Activated CD8-positive, alpha-beta T cell treated with anti-CD3 and anti-CD28 coated beads for 36 hours (primary cell): ENCODE data around the gene FYN. TPM values are rescaled to one million over a fixed set of nuclear protein-coding genes. Genes with fewer than 3 reads are reported as not detected.

Experiments
- ATAC-seq: fragments of 200-7000 bp; cut with Tn5 transposase; one replicate; pipeline ENCODE4 v1.10.0; 2021; ENCODE audit warnings: mild to moderate bottlenecking, moderate library complexity
- CTCF ChIA-PET: fragments of 350-600 bp; sonication (Branson Sonifier 250); formaldehyde crosslinking; loops from one replicate; lab custom pipeline; 2021; ENCODE audit warnings: antibody characterized with exemption; lab: Charles Lee
- POLR2A ChIA-PET: fragments of 350-600 bp; sonication (Branson Sonifier 250); formaldehyde crosslinking; loops from one replicate; lab custom pipeline; 2021; ENCODE audit warnings: antibody characterized with exemption; lab: Charles Lee
- DNase-seq: peaks from one replicate; pipeline ENCODE4 v3.0.0-alpha.2; 2020
- H3K27ac Mint-ChIP-seq: one replicate; pipeline ENCODE4 v1.8.0; 2021; ENCODE audit warnings: mild to moderate bottlenecking, mixed read lengths
- H3K27me3 Mint-ChIP-seq: one replicate; pipeline ENCODE4 v1.8.0; 2021; ENCODE audit warnings: mixed read lengths
- H3K36me3 Mint-ChIP-seq: one replicate; pipeline ENCODE4 v1.8.0; 2021; ENCODE audit warnings: low read depth, mixed read lengths
- H3K4me1 Mint-ChIP-seq: one replicate; pipeline ENCODE4 v1.8.0; 2021; ENCODE audit warnings: low read depth, mixed read lengths
- H3K4me3 Mint-ChIP-seq: one replicate; pipeline ENCODE4 v1.8.0; 2021; ENCODE audit warnings: mild to moderate bottlenecking, moderate library complexity, mixed read lengths
- H3K9me3 Mint-ChIP-seq: one replicate; pipeline ENCODE4 v1.8.0; 2021; ENCODE audit warnings: mixed read lengths
- CTCF ChIP-seq: fragments of 200-600 bp; IDR thresholded peaks from one replicate; pipeline ENCODE4 v1.8.0; 2022; ENCODE audit warnings: antibody characterized with exemption, mild to moderate bottlenecking
- intact Hi-C: fragments of 100-400 bp; cut with micrococcal nuclease; formaldehyde crosslinking; loops from one replicate; pipeline ENCODE4 v1.10.0; 2022
- total RNA-seq, 2 experiments: library from RNA; stranded (reverse); gene quantifications; one replicate each; pipeline ENCODE4 v1.2.3, GENCODE V29; 2021

Gene FYN
- total RNA-seq, 2 experiments from 2014 or later = 384 to 386 TPM

- Mint-ChIP-seq H3K9me3 (peaks cover 1% of the 10 kb centered on the region), H3K27ac (peak overlapping the region; percentile 97), H3K27me3 (no peaks in the 10 kb centered on the region), H3K4me3 (peak overlapping the region; percentile 39), H3K4me1 (peaks cover 89% of the 10 kb centered on the region), H3K36me3 (peaks cover 62% of the 10 kb centered on the region)
- ChIA-PET CTCF (interaction anchor here (0.7 to 4.7 kb wide), 16 partner anchors 10 to 567 kb away, joined by 3 to 39 read pairs (median 8); partner anchors contain the start of gene FYN), POLR2A (interaction anchor here (1.0 to 6.2 kb wide), 18 partner anchors 8 to 167 kb away, joined by 3 to 64 read pairs (median 11); no protein-coding TSS in a partner anchor)
- ATAC-seq (no peak), DNase-seq (no peak)
- no peak for TF ChIP-seq CTCF
- intact Hi-C loops = no loop called here
Measured at GRCh38 chr6:111825439-111826086, 47.7 kb downstream of the FYN start.

- no peak for TF ChIP-seq CTCF
- Mint-ChIP-seq H3K4me1 (peaks cover 83% of the 10 kb centered on the region), H3K27ac (peak overlapping the region; percentile 97), H3K27me3 (no peaks in the 10 kb centered on the region), H3K9me3 (peaks cover 1% of the 10 kb centered on the region), H3K4me3 (peak overlapping the region; percentile 39), H3K36me3 (peaks cover 57% of the 10 kb centered on the region)
- ChIA-PET CTCF (interaction anchor here (0.9 to 4.7 kb wide), 24 partner anchors 8 to 566 kb away, joined by 3 to 39 read pairs (median 7); partner anchors contain the start of gene FYN), POLR2A (interaction anchor here (0.6 to 6.2 kb wide), 28 partner anchors 9 to 172 kb away, joined by 3 to 64 read pairs (median 8); partner anchors contain the start of gene FYN)
- DNase-seq (no peak), ATAC-seq (peak; percentile 75)
- intact Hi-C loops = loop anchor here (1.0 kb wide), 2 partner anchors 13 to 20 kb away; no protein-coding TSS in a partner anchor
Measured at GRCh38 chr6:111824608-111825337, 48.5 kb downstream of the FYN start.

GRCh38 chr6:111823831-111824607 is 49.2 kb downstream of the FYN start:
- peak overlapping the region; percentile 97 for H3K27ac Mint-ChIP-seq
- ATAC-seq = peak; percentile 78
- peak; percentile 61 for DNase-seq
- no peak for TF ChIP-seq CTCF
- peaks cover 57% of the 10 kb centered on the region for H3K36me3 Mint-ChIP-seq
- H3K4me3 Mint-ChIP-seq = peak overlapping the region; percentile 39
- H3K27me3 Mint-ChIP-seq = no peaks in the 10 kb centered on the region
- CTCF ChIA-PET = interaction anchor here (0.9 to 4.7 kb wide), 26 partner anchors 8 to 565 kb away, joined by 3 to 39 read pairs (median 6); partner anchors contain the start of gene FYN
- intact Hi-C loops = loop anchor here (1.0 kb wide), 2 partner anchors 13 to 20 kb away; no protein-coding TSS in a partner anchor
- peaks cover 83% of the 10 kb centered on the region for H3K4me1 Mint-ChIP-seq
- peaks cover 1% of the 10 kb centered on the region for H3K9me3 Mint-ChIP-seq
- POLR2A ChIA-PET = interaction anchor here (0.6 to 6.2 kb wide), 30 partner anchors 9 to 193 kb away, joined by 3 to 64 read pairs (median 6); partner anchors contain the start of gene FYN

- ChIA-PET POLR2A (interaction anchor here (0.9 to 6.2 kb wide), 13 partner anchors 9 to 170 kb away, joined by 3 to 64 read pairs (median 11); partner anchors contain the start of gene FYN), CTCF (interaction anchor here (1.0 to 4.7 kb wide), 15 partner anchors 9 to 220 kb away, joined by 3 to 39 read pairs (median 7); partner anchors contain the start of gene FYN)
- DNase-seq (no peak), ATAC-seq (no peak)
- TF ChIP-seq CTCF = no peak
- no peaks in the 10 kb centered on the region for H3K27me3 Mint-ChIP-seq
- H3K27ac Mint-ChIP-seq = peak overlapping the region; percentile 97
- H3K9me3 Mint-ChIP-seq = peaks cover 1% of the 10 kb centered on the region
- peak overlapping the region; percentile 39 for H3K4me3 Mint-ChIP-seq
- intact Hi-C loops = no loop called here
- H3K4me1 Mint-ChIP-seq = peaks cover 84% of the 10 kb centered on the region
- H3K36me3 Mint-ChIP-seq = peaks cover 57% of the 10 kb centered on the region
Measured at GRCh38 chr6:111823012-111823411, 50.2 kb downstream of the FYN start.
